Activated CD4-positive, alpha-beta T cell treated with anti-CD3 and anti-CD28 coated beads, Interleukin-2, amount 10 ng/mL, durations not matched to agents 24 days and 14 days (primary cell): Measurements from ENCODE around the gene CCDC82. TPM values are rescaled to one million over a fixed set of nuclear protein-coding genes. Genes with fewer than 3 reads are reported as not detected.
"Not testable (repeated sequence)": the region's sequence is repeated elsewhere in the genome, so short reads cannot be mapped to it uniquely, and the experiment has no call there.

ENCODE experiments used
- DNase-seq: peaks from one replicate; pipeline ENCODE4 v3.0.0; 2022
- H3K27ac Mint-ChIP-seq: one replicate; pipeline ENCODE4 v1.8.0; 2022; ENCODE audit warnings: mild to moderate bottlenecking, mixed read lengths
- H3K27me3 Mint-ChIP-seq: one replicate; pipeline ENCODE4 v1.8.0; 2022; ENCODE audit warnings: mixed read lengths
- H3K36me3 Mint-ChIP-seq: one replicate; pipeline ENCODE4 v1.8.0; 2022; ENCODE audit warnings: low read depth, mild to moderate bottlenecking, mixed read lengths
- H3K4me1 Mint-ChIP-seq: one replicate; pipeline ENCODE4 v1.8.0; 2021; ENCODE audit warnings: mixed read lengths
- H3K4me3 Mint-ChIP-seq: one replicate; pipeline ENCODE4 v1.8.0; 2022; ENCODE audit warnings: mild to moderate bottlenecking, moderate library complexity, mixed read lengths
- H3K9me3 Mint-ChIP-seq: one replicate; pipeline ENCODE4 v1.8.0; 2021; ENCODE audit warnings: mixed read lengths
- intact Hi-C: fragments of 100-400 bp; cut with micrococcal nuclease; formaldehyde crosslinking; loops from one replicate; pipeline ENCODE4 v1.15.1; 2023
- total RNA-seq: library from RNA; stranded (reverse); gene quantifications from 2 replicates; pipeline ENCODE4 v1.2.3, GENCODE V29; 2022

CCDC82 gene
- 27.6 and 31.8 TPM in 2 replicates for total RNA-seq

GRCh38 chr11:96389720-96390487 is at the start of gene CCDC82, which contains the start of gene JRKL:
TSS of gene CCDC82 (minus strand) at chr11:96389912. CDS start at chr11:96384747, 5,165 bp downstream.
TSS of gene JRKL (plus strand) at chr11:96390013. CDS start at chr11:96390650, 637 bp downstream.
- H3K4me3 Mint-ChIP-seq = peak within 1 kb of the TSS; percentile 93
- peaks cover 4% of the 10 kb centered on the region for H3K9me3 Mint-ChIP-seq
- DNase-seq = peak; percentile 99
- H3K36me3 Mint-ChIP-seq = peaks cover 37% of the 10 kb centered on the region
- peaks cover 52% of the 10 kb centered on the region for H3K4me1 Mint-ChIP-seq
- peak within 1 kb of the TSS; percentile 96 for H3K27ac Mint-ChIP-seq
- H3K27me3 Mint-ChIP-seq = no peaks in the 10 kb centered on the region
- intact Hi-C loops = loop anchor here (1.0 to 5.0 kb wide), 8 partner anchors 47 to 1237 kb away; partner anchors contain the start of genes FAM76B, MAML2 and MTMR2

- H3K9me3 Mint-ChIP-seq, H3K4me3 Mint-ChIP-seq, intact Hi-C loops, H3K27ac Mint-ChIP-seq, H3K36me3 Mint-ChIP-seq, H3K4me1 Mint-ChIP-seq, DNase-seq: not testable (repeated sequence)
- H3K27me3 Mint-ChIP-seq = peaks cover 53% of the 10 kb centered on the region
Observed at GRCh38 chr11:96432654-96433053, 42.9 kb upstream of the CCDC82 start.

- Mint-ChIP-seq H3K4me1 (peaks cover 4% of the 10 kb centered on the region), H3K36me3 (no peaks in the 10 kb centered on the region), H3K27ac (no peak overlapping the region), H3K27me3 (peaks cover 51% of the 10 kb centered on the region), H3K4me3 (no peak overlapping the region), H3K9me3 (no peaks in the 10 kb centered on the region)
- intact Hi-C loops = no loop called here
- DNase-seq = no peak
Observed at GRCh38 chr11:96430668-96431067, 41.0 kb upstream of the CCDC82 start.

- Mint-ChIP-seq H3K4me3 (no peak overlapping the region), H3K27ac (no peak overlapping the region), H3K4me1 (peaks cover 9% of the 10 kb centered on the region), H3K9me3 (no peaks in the 10 kb centered on the region), H3K27me3 (peaks cover 42% of the 10 kb centered on the region), H3K36me3 (no peaks in the 10 kb centered on the region)
- intact Hi-C loops = loop anchor here (10.0 kb wide), 2 partner anchors 1640 to 1900 kb away; no protein-coding TSS in a partner anchor
- no peak for DNase-seq
Observed at GRCh38 chr11:96424693-96425092, 35.0 kb upstream of the CCDC82 start.

GRCh38 chr11:96413408-96413807 is 23.7 kb upstream of the CCDC82 start:
- Mint-ChIP-seq H3K9me3 (peaks cover 4% of the 10 kb centered on the region), H3K4me3 (no peak overlapping the region), H3K27ac (no peak overlapping the region), H3K4me1 (no peaks in the 10 kb centered on the region), H3K27me3 (peaks cover 18% of the 10 kb centered on the region), H3K36me3 (peaks cover 2% of the 10 kb centered on the region)
- intact Hi-C loops = no loop called here
- no peak for DNase-seq

- Mint-ChIP-seq H3K9me3 (peaks cover 4% of the 10 kb centered on the region), H3K4me1 (no peaks in the 10 kb centered on the region), H3K27ac (no peak overlapping the region), H3K27me3 (peaks cover 13% of the 10 kb centered on the region), H3K36me3 (peaks cover 2% of the 10 kb centered on the region), H3K4me3 (no peak overlapping the region)
- intact Hi-C loops = no loop called here
- no peak for DNase-seq
Observed at GRCh38 chr11:96412761-96413381, 23.2 kb upstream of the CCDC82 start.

- H3K27me3 Mint-ChIP-seq = peaks cover 10% of the 10 kb centered on the region
- H3K9me3 Mint-ChIP-seq, H3K36me3 Mint-ChIP-seq, H3K4me1 Mint-ChIP-seq, DNase-seq, H3K4me3 Mint-ChIP-seq, intact Hi-C loops, H3K27ac Mint-ChIP-seq: not testable (repeated sequence)
Observed at GRCh38 chr11:96411412-96411811, 21.7 kb upstream of the CCDC82 start.

- Mint-ChIP-seq H3K4me1 (no peaks in the 10 kb centered on the region), H3K9me3 (peaks cover 6% of the 10 kb centered on the region), H3K27me3 (peaks cover 27% of the 10 kb centered on the region), H3K27ac (no peak overlapping the region), H3K4me3 (no peak overlapping the region), H3K36me3 (no peaks in the 10 kb centered on the region)
- no peak for DNase-seq
- intact Hi-C loops = no loop called here
Observed at GRCh38 chr11:96400697-96401096, 11.0 kb upstream of the CCDC82 start.

GRCh38 chr11:96397863-96398262 is 8.2 kb upstream of the CCDC82 start:
- Mint-ChIP-seq H3K27me3 (peaks cover 12% of the 10 kb centered on the region), H3K36me3 (no peaks in the 10 kb centered on the region), H3K4me1 (peaks cover 4% of the 10 kb centered on the region), H3K4me3 (no peak overlapping the region), H3K27ac (no peak overlapping the region), H3K9me3 (peaks cover 3% of the 10 kb centered on the region)
- intact Hi-C loops = no loop called here
- no peak for DNase-seq

GRCh38 chr11:96396637-96397036 is 6.9 kb upstream of the CCDC82 start:
- Mint-ChIP-seq H3K27ac (no peak overlapping the region), H3K4me3 (no peak overlapping the region), H3K4me1 (peaks cover 11% of the 10 kb centered on the region), H3K36me3 (peaks cover 6% of the 10 kb centered on the region), H3K27me3 (peaks cover under 1% of the 10 kb centered on the region), H3K9me3 (peaks cover under 1% of the 10 kb centered on the region)
- no peak for DNase-seq
- intact Hi-C loops = no loop called here

GRCh38 chr11:96394773-96395172 is 5.1 kb upstream of the CCDC82 start:
- Mint-ChIP-seq H3K4me3 (no peak overlapping the region), H3K4me1 (peaks cover 22% of the 10 kb centered on the region), H3K9me3 (peaks cover 4% of the 10 kb centered on the region), H3K36me3 (peaks cover 20% of the 10 kb centered on the region), H3K27me3 (no peaks in the 10 kb centered on the region), H3K27ac (no peak overlapping the region)
- no peak for DNase-seq
- intact Hi-C loops = loop anchor here (5.0 kb wide), 3 partner anchors 137 to 472 kb away; partner anchors contain the start of gene MTMR2

GRCh38 chr11:96393753-96394348 is 4.1 kb upstream of the CCDC82 start:
- peak; percentile 66 for DNase-seq
- H3K4me1 Mint-ChIP-seq = peaks cover 24% of the 10 kb centered on the region
- peaks cover 20% of the 10 kb centered on the region for H3K36me3 Mint-ChIP-seq
- intact Hi-C loops = loop anchor here (1.0 to 5.0 kb wide), 5 partner anchors 137 to 558 kb away; partner anchors contain the start of gene MTMR2
- no peaks in the 10 kb centered on the region for H3K27me3 Mint-ChIP-seq
- peaks cover 4% of the 10 kb centered on the region for H3K9me3 Mint-ChIP-seq
- H3K4me3 Mint-ChIP-seq = no peak overlapping the region
- H3K27ac Mint-ChIP-seq = no peak overlapping the region

- H3K36me3 Mint-ChIP-seq = peaks cover 28% of the 10 kb centered on the region
- H3K9me3 Mint-ChIP-seq = peaks cover 4% of the 10 kb centered on the region
- H3K4me3 Mint-ChIP-seq = peak overlapping the region; percentile 93
- no peak for DNase-seq
- intact Hi-C loops = loop anchor here (2.0 to 5.0 kb wide), 4 partner anchors 135 to 470 kb away; partner anchors contain the start of gene MTMR2
- no peaks in the 10 kb centered on the region for H3K27me3 Mint-ChIP-seq
- peaks cover 42% of the 10 kb centered on the region for H3K4me1 Mint-ChIP-seq
- no peak overlapping the region for H3K27ac Mint-ChIP-seq
Observed at GRCh38 chr11:96391698-96392307, 2.1 kb upstream of the CCDC82 start.
